Fibroblast of peridontal ligament (primary cell): ENCODE results near the gene THRB.

Source experiments
- DNase-seq: peaks from one replicate; pipeline ENCODE4 v3.0.0-alpha.2; 2010; ENCODE audit errors: extremely low read depth

The THRB gene

DNA sequence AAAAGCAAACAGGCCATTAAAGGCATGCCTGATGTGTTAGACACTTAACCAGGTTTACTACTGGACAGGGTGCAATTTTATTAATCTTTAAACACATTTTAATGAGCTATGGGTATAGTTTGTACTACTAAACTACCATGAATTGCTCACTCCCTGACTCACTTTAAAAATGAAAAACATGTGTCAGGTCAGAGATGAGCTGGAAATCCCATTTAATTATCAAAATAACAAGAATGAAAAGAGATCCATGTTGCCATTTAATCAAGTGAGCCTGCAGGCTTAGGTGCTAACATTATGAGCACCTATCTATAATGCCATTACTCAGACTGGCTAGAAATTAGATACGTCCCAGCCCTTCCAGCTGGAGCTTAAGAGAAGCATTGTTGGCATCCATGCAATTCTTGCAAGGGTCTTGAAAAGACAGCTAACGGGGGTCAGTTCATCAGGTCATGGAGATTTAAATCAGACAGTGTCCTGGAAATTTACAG is 224.4 kb downstream of the THRB start:
- DNase-seq, result peak; percentile 6

DNA sequence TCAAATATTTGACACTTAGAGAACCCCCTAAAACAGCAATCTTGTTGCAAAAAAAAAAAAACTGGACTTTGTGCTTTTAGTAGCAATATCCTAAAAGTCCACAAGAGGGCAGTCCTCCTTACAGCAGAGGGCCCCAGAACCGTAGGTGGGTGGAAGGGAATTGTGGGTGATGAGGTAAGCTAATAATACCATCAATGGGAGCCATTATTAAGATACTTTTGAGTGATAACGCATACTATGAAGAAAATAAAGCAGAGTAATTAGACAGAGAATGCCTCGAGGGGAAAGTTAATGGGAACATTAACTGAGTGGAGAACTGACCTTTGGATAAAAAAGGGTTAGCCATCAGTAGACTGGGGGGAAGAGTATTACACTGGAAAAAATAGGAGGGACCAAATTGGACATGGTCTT is 229.9 kb downstream of the THRB start:
- DNase-seq, result peak; percentile 56

DNA sequence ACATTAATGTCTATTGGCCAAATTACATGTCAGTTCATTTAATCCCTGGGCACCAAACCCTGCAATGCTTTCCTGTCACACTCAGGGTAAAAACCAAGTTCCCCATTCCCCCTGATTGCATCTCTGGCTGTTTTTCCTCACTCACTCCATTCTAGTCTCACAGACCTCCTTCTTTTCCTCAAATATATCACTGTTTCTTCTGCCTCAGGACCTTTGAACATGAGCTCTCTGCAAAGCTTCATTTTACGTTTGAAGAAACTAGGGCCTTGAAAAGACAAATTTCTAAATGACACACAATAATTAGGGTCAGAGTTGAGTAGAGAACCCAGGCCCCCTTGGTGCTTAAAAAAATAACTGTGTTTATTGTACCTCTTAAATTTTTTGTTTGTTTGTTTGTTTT is 230.6 kb downstream of the THRB start:
- no peak for DNase-seq

DNA sequence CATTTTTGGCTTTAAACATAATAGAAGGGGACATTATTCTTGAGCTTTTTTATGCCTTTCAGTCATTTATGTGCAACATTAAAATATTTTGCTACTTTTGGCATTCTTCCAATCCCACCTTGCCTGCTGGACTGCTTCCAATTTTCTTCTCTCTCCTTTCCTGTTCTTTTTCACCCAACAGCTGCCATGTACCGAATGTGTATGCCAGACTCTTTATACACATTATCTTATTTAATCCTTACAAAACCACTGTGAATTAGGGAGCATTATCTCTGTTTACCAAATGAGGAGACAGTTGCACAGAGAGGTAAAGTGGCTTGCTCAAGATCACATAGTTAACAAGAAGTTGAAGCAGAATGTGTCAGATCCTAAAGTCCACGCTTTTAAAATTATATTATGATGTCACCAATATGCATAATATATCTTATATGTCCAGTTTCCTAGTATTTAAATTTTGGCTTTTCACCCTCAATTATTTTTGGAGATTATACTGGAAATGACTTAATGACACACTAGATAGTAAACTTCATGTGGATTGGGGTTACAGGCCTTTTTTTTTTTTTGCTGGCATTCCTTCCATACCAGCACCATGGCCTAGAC is 231.5 kb downstream of the THRB start:
- no peak for DNase-seq

DNA sequence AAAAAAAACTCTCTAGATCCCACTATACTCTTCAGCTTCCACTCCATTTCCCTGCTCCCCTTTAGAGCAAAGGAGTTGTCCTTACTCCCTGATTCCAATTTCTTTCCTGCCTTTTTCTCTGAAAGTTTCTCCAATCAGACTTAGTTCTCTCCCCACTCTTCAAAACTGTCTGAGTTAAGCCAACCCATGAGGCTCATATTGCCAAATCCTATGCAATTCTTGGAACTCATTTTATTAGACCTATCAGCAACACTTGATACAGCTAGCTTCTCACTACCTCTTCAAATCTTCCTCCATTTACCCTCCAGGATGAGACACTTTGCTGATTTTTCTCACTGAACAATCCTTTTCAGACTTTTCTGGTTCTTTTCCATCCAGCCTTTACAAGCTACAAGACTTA is 233.1 kb downstream of the THRB start:
- no peak for DNase-seq

DNA sequence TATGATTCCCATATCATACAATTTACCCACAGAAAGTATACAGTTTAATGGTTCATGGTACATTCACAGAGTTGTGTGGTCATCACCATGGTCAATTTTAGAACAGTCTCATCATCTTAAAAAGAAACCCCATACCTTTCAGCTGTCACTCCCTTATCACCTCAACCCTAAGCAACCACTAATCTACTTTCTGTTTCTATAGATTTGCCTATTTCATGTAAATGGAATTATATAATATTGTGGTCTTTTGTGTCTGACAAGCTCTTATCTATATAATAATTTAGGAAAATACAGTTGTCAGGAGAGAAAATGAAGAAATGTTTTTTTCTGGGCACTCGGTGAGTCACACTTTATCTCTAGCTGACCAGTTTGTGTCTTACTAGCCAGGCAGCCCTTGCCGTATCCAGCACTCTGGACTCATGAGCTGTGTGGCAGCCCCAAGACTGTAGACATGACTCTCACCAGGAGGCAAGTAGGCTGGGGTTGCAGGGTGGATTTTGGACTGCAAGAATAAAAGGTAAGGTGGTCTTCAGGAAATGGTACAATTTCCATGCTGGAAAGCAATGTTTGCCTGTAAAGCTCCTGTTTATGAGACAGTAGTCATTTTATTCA is 234.6 kb downstream of the THRB start:
- DNase-seq, result no peak

DNA sequence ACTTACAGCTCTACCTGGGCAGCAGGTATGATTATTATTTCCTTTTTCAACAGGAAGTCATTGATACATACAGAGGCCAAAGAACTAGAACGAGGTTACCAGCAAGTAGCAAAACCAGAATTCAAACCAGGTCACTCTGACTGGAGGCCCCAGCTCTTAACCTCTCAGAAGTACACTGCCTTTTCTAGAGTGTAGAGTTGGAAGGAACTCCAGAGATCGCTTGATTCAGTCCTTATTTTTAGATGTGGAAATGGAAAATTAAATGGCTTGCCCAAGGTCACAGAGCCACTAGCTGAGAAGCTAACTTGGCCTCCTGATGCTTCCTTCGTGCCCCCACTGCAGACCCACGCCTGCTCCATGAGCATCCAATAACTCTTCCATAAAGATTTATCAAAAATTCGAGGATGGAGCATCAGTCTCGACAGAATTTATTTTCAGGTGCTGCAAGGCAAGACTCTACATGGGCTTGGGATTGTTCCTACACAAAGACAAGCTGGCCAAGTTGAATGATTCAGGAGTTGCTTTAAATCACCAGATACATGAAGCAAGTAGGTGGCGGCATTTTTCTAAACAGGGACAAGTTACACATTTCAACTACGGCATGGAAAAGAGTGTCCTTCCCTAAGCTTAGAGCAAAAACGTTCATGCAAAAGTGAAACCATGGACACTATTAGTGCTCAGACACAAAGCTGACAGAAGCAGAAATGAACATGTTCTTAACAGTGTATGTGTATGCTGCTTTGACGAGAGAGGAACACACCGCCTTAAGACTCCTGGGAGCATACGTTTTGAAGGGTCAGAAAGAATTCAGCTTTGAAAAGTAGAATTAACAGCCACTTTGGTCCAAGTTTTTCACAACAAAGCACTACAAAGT is 235.7 kb downstream of the THRB start:
- no peak for DNase-seq

DNA sequence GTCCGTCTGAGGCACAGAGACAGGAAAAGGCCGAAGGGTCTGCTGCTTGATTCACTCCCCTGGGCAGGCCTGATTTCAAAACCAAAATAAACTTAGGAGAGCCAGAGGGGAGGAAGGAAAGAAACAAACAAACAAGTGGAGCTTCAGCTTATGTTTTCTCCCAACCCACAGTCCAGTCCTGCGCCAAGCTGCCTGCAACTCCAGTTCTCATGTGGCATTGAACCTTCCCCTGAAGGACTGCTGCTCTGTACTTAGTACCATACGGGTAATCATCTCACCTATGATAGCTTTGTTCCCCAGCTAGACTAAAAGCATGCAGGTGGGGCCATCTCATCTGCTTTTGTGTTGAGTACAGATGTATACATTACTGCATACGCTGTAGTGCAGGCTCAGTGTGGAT is 236.4 kb downstream of the THRB start:
- no peak for DNase-seq

DNA sequence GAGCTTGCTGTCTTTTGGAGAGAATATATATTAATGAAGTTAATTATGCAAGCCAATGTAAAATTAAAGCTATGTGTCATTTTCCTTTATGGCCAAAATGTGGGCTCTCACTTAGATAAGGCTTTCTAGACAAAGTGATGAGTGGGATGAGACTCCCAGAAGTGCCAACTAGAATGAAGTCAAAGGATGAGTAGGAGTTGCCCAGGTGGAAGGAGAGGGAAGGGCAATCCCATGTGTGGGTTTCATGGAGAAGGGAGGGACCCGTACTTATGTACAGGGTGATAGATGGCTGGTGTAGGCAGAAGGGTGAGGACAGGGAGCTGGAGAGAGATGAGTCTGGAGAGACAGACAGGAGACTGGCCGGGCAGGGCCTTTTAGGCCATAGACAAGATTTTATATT is 239.2 kb downstream of the THRB start:
- no peak for DNase-seq

DNA sequence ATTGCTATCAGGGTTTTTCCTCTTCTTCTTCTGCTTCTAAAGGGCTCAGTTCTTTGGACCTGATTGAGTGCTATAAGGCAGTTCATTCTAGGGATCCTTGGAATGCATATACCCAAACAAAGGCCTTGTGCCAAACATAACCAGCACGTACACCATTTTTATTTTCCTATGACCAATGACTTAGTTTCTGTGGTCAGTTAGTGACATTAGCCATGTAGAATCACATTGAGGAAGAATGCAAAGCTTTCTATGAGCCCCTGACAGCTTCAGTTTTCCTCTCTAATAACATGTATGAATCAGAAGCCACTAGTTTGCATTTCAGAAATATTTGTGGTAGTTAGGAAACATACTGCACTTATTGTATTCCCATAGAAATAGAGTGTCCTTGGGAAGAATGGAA is 240.0 kb downstream of the THRB start:
- peak; percentile 89 for DNase-seq

DNA sequence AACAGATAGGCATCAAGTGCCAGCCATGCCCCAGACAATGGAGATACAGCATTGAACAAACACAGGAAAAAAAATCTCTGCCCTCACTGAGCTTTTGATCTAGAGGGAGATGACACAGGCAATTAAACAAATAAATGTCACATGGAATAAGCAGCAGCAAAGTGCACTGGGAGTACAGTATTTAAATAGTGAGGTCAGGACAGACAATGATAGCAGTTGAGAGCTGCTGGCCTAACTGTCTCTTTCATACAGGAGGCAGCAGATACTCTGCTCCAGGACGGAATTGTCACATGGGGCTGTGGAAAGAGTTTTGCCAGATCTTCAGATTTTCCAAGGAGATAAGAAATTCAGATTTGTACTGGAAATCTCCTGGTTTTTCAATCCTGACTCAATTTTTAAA is 241.3 kb downstream of the THRB start:
- no peak for DNase-seq

DNA sequence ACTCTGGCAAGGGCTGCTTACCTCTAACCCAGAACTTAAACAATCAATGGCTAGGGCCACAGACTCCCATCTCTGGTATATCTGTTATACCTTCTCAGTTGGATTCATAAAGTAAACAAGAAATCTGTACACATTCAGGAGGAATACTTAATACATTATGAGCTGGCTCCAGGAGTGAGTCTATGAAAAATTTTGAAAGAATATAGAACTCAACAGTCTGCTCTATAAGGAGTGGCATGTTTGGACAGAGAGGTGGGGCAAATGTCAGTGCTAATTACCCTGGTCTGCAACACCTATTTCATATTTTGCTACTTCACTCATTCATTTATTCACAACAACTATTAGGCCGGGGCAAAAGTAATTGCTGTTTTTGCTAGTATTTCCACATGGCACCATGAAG is 245.1 kb downstream of the THRB start:
- no peak for DNase-seq

DNA sequence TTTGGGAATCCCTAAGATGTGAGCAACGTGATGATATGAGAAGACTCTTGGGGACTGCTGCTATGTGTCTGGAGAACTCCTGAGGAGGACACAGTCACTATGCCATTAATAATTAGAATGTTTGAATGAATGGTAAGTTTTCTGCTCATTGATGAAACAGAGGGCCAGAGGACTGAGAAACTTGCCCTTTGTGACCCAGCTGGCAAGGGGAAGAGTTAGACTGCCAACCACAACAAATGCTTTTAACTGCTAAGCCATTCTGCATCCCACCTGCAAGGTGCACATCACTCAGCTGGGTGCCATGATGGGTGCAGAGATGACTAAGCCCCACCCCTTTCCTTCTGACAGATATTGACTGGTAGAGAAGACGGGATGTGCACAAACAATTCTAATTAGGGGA is 249.6 kb downstream of the THRB start:
- DNase-seq, result no peak

DNA sequence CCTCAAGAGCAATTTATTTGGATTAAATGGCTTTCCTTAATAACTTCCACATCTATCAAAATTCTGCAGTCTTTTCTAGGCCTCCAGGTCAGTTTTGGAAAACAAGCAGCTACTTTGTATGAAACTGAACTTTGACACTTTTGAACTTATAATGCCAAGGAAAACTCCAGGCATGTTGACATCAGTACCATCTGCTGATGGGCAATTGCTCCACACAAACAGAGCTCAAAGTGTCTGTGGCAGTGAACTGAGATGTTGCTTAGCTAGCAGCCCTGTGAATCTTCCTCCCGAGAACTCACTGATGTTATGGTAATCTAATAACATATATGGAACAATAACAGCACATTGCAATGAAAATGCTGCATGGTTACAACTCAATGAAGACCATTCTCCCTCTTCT is 250.2 kb downstream of the THRB start:
- no peak for DNase-seq

DNA sequence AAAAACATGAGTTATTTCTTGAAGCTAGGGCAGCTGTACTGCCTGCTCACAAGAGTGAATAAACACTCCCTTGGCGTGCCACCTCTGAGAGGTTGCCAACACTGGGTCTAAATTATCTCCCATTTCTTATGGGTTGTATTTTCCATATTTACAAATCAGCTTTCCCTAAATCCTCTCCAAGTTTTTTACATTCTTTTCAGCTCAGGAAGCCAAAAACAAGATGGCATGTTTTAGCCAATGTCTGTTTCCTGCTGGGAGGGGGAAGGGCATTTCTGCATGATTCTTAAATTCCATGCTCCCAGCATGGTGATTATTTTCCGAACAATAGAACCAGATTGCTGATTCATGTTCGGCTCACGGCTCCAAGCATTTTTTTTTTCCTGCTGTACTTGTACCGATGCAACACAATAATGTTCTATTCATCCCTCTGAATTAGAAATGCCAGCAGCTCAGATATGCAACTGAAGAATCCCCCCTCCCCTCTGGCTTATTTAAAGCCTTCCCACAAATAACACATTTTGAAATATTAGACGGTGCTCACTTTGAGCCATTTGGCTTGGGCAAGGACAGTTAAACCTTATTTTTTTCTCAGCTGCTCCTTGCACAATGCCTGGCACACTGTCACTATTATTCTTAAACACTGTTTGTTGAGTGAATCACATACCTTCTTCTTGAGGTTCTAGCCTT is 252.5 kb downstream of the THRB start:
- peak; percentile 92 for DNase-seq

DNA sequence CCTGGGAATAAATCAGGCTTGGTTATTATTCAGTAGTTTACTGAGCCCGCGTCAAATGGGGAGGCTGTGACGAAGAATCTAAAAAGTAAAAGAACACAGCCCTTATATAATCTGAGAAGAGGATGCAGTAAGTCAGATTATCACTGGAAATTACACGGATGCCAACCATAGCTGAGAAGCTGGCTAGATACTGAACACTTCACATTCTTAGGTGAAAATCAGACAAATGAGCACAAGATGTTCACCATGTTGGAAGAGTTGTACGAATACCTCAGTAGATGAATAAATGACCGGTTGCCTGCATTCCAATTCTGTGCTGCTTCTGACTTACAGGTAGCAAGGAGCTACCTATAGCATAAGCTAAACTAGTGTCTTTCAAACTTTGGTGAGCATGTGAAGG is 254.3 kb downstream of the THRB start:
- no peak for DNase-seq

DNA sequence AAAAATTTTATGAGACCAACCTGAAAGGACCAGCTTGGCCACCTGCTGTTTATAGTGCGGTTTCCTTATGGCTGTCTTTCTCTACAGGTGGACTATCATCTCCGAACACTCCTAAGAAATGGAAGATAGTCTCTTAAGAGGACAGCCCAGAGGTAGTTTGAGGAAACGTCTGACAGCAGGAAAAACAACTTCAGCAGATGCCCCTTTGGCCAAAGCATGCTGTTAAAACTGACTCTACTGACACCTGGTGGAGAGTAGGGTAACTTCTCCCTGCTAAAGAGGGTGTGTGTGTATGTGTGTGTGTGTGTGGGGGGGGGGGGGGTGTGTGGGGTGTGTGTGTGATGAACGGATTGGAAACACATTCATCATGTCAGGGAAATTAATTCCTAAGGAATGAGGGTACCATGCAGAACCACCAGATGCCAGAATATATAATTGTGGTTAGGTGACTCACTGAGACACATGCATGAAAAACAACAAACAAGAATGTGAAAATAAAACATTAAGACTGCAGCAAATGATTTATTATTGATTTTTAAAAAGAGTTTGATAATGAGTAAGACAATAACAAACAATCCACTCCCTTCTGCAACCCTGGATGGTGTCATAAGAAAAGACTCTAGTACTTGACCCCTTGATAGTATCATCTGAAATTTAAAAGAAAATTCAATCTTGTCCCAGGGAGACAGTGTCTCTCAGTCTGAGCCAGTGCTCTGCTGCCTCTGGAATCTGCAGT is 256.5 kb downstream of the THRB start:
- DNase-seq, result peak; percentile 93

DNA sequence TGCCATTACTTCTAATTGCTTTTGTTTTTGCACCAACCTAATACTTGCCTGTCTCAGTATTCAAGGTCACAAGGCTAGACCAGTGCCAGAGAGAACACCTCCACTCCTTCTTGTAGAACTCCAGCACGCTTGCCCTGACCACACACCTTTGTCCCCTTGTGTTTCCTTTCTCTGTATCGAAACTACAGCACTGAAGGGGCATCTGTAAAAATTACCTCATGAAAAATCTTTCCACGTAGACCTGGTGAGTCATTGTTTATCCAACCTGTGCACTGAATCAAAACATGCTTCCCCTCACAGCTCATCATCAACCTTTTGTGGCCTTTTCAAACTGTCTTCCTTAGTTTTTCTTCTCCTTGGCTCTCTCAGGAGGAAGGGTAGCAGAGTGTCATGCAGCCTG is 259.5 kb downstream of the THRB start:
- no peak for DNase-seq

DNA sequence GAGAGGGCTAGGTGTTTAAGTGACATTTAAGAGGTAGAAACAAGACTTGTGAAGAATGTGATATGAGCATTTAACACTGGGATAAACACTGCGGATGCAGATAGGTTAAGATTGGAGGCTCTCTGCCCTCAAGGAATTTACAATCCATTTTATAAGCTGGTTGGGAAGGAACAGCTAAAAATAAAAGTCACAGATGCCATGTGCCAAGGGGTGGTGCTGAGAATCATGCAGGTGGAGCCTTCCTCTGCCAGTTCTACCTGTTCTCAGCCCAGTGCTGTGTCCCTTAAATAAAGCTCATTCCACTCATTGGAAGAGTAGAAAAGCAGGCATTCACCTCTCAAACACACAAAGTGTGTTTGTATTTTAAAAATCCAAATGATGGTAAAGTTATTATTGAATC is 261.9 kb downstream of the THRB start:
- no peak for DNase-seq

DNA sequence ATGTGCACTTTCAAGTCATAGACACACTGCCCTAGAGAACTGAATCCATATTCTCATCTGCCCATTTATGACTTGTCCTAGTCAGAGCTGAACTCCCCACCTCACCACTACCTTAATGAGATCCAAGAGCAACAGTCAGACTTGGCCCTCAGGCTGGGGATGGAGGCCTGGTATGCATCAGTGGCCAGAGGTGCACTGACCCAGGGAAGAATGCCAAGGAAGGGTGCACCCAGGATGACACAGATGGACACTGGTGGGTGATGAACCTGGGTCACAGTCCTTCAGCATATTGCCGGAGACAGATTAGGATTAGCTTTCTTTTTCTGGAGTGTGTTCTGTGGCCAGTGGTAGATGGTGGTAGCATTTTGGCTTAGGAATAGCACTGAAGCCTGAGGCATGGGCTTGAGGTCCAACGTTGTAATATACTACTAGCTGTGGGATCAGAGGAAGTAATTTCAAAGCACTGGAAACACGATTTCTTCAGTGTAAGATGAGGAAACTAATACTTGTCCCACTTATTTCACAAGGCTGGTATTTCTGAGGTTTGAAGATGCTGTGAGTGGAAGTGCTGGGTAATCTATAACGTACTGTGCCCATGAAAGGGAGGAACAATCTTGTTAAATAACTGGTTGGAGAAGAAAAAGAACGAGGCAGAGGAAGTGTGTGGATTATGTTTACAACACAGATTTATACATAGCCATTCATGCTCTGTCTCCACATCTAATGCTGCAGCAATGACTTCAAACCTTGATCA is 265.0 kb downstream of the THRB start:
- no peak for DNase-seq

DNA sequence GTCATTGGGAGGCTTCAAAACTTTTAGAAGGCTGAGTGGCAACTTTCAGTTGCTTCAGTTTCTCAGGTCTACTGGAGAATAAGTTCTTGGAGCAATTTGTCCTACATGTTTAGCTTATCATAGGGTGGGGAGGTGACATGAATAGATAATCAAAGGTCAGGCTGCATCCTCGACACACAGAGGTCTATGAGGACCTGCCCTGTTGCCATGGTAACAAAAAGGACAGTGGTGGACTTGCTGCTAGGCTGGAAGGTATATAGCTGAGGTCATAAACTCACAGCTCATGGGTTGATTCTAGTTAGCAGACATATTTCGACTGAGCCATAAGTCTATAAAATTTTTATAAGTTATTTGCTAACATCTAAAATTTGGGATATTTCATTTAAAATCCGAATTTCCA is 267.0 kb downstream of the THRB start:
- no peak for DNase-seq
